ENCODE results near the gene SND1.
A peak's percentile ranks its signal among the peaks of the same experiment; 100 is the strongest.

The SND1 gene

GRCh38 chr7:127651556-127652332 lies at the start of gene SND1:
Gene SND1, plus strand, starts transcription at chr7:127652194. Its CDS starts 180 bp downstream, at chr7:127652374.
- FAIRE-seq, result peak; percentile 90

GRCh38 chr7:127608446-127608845 lies 43.5 kb upstream of the SND1 start:
- DNase-seq (ENCODE audit: low spot score) (no peak), FAIRE-seq (no peak)

More at GRCh38 chr7:127651556-127652332, at the start of gene SND1:
- peak; percentile 99 for DNase-seq (ENCODE audit: low spot score)

- no peak for DNase-seq (ENCODE audit: low spot score)
- no peak for FAIRE-seq
These were observed 42.7 kb upstream of the SND1 start for GRCh38 chr7:127609297-127609696.

- FAIRE-seq, result no peak
- no peak for DNase-seq (ENCODE audit: low spot score)
These were observed 39.7 kb upstream of the SND1 start for GRCh38 chr7:127612263-127612662.

GRCh38 chr7:127616724-127617123 lies 35.3 kb upstream of the SND1 start:
- DNase-seq (ENCODE audit: low spot score), result no peak
- FAIRE-seq, result no peak

GRCh38 chr7:127618042-127618441 lies 34.0 kb upstream of the SND1 start, which contains the start of gene PAX4:
Gene PAX4, minus strand, starts transcription at chr7:127618142. Its CDS starts 2,214 bp downstream, at chr7:127615928.
- no peak for FAIRE-seq

GRCh38 chr7:127618775-127619174 lies 33.2 kb upstream of the SND1 start:
- no peak for DNase-seq (ENCODE audit: low spot score)
- no peak for FAIRE-seq

More at GRCh38 chr7:127618042-127618441, 34.0 kb upstream of the SND1 start, which contains the start of gene PAX4:
- no peak for DNase-seq (ENCODE audit: low spot score)

- DNase-seq (ENCODE audit: low spot score) (no peak), FAIRE-seq (no peak)
These were observed 32.2 kb upstream of the SND1 start for GRCh38 chr7:127619681-127620405.

- DNase-seq (ENCODE audit: low spot score) (no peak), FAIRE-seq (no peak)
These were observed 31.4 kb upstream of the SND1 start for GRCh38 chr7:127620406-127621233.

GRCh38 chr7:127625331-127625730 lies 26.7 kb upstream of the SND1 start:
- no peak for FAIRE-seq
- DNase-seq (ENCODE audit: low spot score), result no peak

- DNase-seq (ENCODE audit: low spot score) (no peak), FAIRE-seq (no peak)
These were observed 23.5 kb upstream of the SND1 start for GRCh38 chr7:127628445-127628844.

- DNase-seq (ENCODE audit: low spot score), result no peak
- FAIRE-seq, result no peak
These were observed 22.6 kb upstream of the SND1 start for GRCh38 chr7:127629268-127629854.

GRCh38 chr7:127632276-127632910 lies 19.6 kb upstream of the SND1 start:
- DNase-seq (ENCODE audit: low spot score), result no peak
- no peak for FAIRE-seq

- no peak for FAIRE-seq
- DNase-seq (ENCODE audit: low spot score), result no peak
These were observed 16.2 kb upstream of the SND1 start for GRCh38 chr7:127635659-127636285.

GRCh38 chr7:127638197-127638596 lies 13.8 kb upstream of the SND1 start:
- FAIRE-seq (no peak), DNase-seq (ENCODE audit: low spot score) (no peak)

GRCh38 chr7:127644484-127644883 lies 7.5 kb upstream of the SND1 start:
- DNase-seq (ENCODE audit: low spot score) (no peak), FAIRE-seq (no peak)

- DNase-seq (ENCODE audit: low spot score) (no peak), FAIRE-seq (no peak)
These were observed 4.4 kb upstream of the SND1 start for GRCh38 chr7:127647636-127648035.

- FAIRE-seq (no peak), DNase-seq (ENCODE audit: low spot score) (no peak)
These were observed 3.0 kb upstream of the SND1 start for GRCh38 chr7:127648986-127649385.

GRCh38 chr7:127650847-127651555 lies 993 bp upstream of the SND1 start:
- FAIRE-seq (no peak), DNase-seq (ENCODE audit: low spot score) (no peak)
